ENCODE measurements around the gene NPW. TPM values are rescaled to one million over a fixed set of nuclear protein-coding genes. Genes with fewer than 3 reads are reported as not detected.

The NPW gene
- total RNA-seq, 2 experiments from 2014 or later: 0.85 to 3.7 TPM

DNA sequence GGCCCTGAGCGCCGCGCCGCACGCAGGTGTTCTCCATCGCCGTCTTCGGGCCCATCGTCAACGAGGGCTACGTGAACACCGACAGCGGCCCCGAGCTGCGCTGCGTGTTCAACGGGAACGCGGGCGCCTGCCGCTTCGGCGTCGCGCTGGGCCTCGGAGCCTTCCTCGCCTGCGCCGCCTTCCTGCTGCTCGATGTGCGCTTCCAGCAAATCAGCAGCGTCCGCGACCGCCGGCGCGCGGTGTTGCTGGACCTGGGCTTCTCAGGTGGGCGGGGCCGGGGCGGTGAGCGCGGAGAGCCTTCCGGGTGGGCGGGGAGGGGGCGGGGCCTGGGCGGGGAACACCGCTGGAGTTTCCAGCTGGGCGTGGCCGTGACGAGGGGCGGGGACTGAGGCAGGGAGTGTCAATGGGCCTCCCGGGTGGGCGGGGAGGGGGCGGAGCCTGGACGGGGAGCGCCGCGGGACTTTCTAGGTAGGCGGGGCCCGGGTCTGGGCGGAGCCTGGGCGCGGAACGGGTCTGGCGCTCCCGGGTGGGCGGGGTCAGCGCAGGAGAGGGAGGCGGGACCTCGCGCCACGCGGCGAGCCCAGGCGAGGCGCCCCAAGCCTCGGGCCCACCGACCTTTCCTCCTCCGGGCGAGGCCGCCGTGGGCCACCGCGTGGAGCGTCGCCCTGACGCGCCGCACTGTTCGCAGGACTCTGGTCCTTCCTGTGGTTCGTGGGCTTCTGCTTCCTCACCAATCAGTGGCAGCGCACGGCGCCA is 27.5 kb upstream of the NPW start:
- peak overlapping the region; percentile 80 for H3K4me2 ChIP-seq (ENCODE audit: low read length)
- CTCF ChIA-PET (ENCODE audit: unreplicated experiment): interaction anchor here (0.6 kb wide), 1 partner anchor 145 kb away, joined by 3 read pairs; no protein-coding TSS in a partner anchor
- H2AFZ ChIP-seq (ENCODE audit: low read length): peak overlapping the region; percentile 35; the same call in 1 of the 2 replicates

GRCh38 chr16:1992704-1993317 is 26.8 kb upstream of the NPW start:
- no TSS peak for BruUV-seq (replicated peaks)
- no peaks in the 10 kb centered on the region for H3K79me2 ChIP-seq (ENCODE audit: insufficient read depth, low read depth, low read length)
- TF ChIP-seq EZH2phosphoT487 (IDR thresholded peaks at IDR 0.05; ENCODE audit: borderline replicate concordance, low read depth, low read length): no peak
- TF ChIP-seq, protein P1, sequence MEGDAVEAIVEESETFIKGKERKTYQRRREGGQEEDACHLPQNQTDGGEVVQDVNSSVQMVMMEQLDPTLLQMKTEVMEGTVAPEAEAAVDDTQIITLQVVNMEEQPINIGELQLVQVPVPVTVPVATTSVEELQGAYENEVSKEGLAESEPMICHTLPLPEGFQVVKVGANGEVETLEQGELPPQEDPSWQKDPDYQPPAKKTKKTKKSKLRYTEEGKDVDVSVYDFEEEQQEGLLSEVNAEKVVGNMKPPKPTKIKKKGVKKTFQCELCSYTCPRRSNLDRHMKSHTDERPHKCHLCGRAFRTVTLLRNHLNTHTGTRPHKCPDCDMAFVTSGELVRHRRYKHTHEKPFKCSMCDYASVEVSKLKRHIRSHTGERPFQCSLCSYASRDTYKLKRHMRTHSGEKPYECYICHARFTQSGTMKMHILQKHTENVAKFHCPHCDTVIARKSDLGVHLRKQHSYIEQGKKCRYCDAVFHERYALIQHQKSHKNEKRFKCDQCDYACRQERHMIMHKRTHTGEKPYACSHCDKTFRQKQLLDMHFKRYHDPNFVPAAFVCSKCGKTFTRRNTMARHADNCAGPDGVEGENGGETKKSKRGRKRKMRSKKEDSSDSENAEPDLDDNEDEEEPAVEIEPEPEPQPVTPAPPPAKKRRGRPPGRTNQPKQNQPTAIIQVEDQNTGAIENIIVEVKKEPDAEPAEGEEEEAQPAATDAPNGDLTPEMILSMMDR (conservative IDR thresholded peaks at IDR 0.05; ENCODE audit: low read length): no peak
- no peak for DNase-seq (ENCODE audit: low spot score)
- H3K27ac ChIP-seq (ENCODE audit: low read depth, low read length, poor library complexity, severe bottlenecking): no peak overlapping the region
- no peaks in the 10 kb centered on the region for H4K20me1 ChIP-seq (ENCODE audit: insufficient read depth, low read length)
- H3K4me3 ChIP-seq (ENCODE audit: low read depth, low read length, poor library complexity, severe bottlenecking): no peak overlapping the region
- H3K4me2 ChIP-seq (ENCODE audit: low read length): no peak overlapping the region
- H3K36me3 ChIP-seq (ENCODE audit: insufficient read depth, low read length): peaks cover 25% of the 10 kb centered on the region
- 0 out of 2 replicates have a peak overlapping the region, but pooled peaks have one; percentile 35 for H2AFZ ChIP-seq (ENCODE audit: low read length)
- H3K9me2 ChIP-seq (ENCODE audit: insufficient read depth, low read length): no peaks in the 10 kb centered on the region
- CTCF ChIA-PET (ENCODE audit: unreplicated experiment): no interaction called here
- POLR2A ChIA-PET: interaction anchor here (0.9 kb wide), 1 partner anchor 54 kb away, joined by 4 read pairs; the partner anchor contains the start of genes NTHL1 and TSC2
- intact Hi-C loops (cut with micrococcal nuclease; ENCODE audit: unreplicated experiment): loop anchor here (2.0 kb wide), 1 partner anchor 28 kb away; the partner anchor contains the start of gene RPS2
- H3K9me3 ChIP-seq (ENCODE audit: low read length): no peaks in the 10 kb centered on the region
- H3K4me1 ChIP-seq (ENCODE audit: insufficient read depth, low read length, poor library complexity, severe bottlenecking): peaks cover 36% of the 10 kb centered on the region

More for the DNA sequence above, 27.5 kb upstream of the NPW start:
- Histone ChIP-seq H3K36me3 (ENCODE audit: insufficient read depth, low read length) (peaks cover 18% of the 10 kb centered on the region), H3K4me3 (ENCODE audit: low read depth, low read length, poor library complexity, severe bottlenecking) (peak overlapping the region; percentile 68), H3K27ac (ENCODE audit: low read depth, low read length, poor library complexity, severe bottlenecking) (peak overlapping the region; percentile 50), H3K4me1 (ENCODE audit: insufficient read depth, low read length, poor library complexity, severe bottlenecking) (peaks cover 36% of the 10 kb centered on the region), H4K20me1 (ENCODE audit: insufficient read depth, low read length) (no peaks in the 10 kb centered on the region), H3K9me2 (ENCODE audit: insufficient read depth, low read length) (no peaks in the 10 kb centered on the region), H3K9me3 (ENCODE audit: low read length) (no peaks in the 10 kb centered on the region), H3K79me2 (ENCODE audit: insufficient read depth, low read depth, low read length) (no peaks in the 10 kb centered on the region)
- intact Hi-C loops (cut with micrococcal nuclease; ENCODE audit: unreplicated experiment): loop anchor here (2.0 kb wide), 1 partner anchor 27 kb away; the partner anchor contains the start of gene RPS2
- no TSS peak for BruUV-seq (replicated peaks)
- DNase-seq (ENCODE audit: low spot score): peak; percentile 95
- POLR2A ChIA-PET: interaction anchor here (0.9 to 1.0 kb wide), 2 partner anchors 20 to 55 kb away, joined by 3 to 4 read pairs; partner anchors contain the start of genes NTHL1, TBL3 and TSC2
- no peak for TF ChIP-seq EZH2phosphoT487 (IDR thresholded peaks at IDR 0.05; ENCODE audit: borderline replicate concordance, low read depth, low read length)
- TF ChIP-seq, protein P1 (conservative IDR thresholded peaks at IDR 0.05; ENCODE audit: low read length): no peak

All from OCI-LY7 (cell line).